GM19467 (cell line): Measurements from ENCODE around the gene ARL4D.
"Not testable (repeated sequence)": the region's sequence is repeated elsewhere in the genome, so short reads cannot be mapped to it uniquely, and the experiment has no call there.

Source experiments
- ATAC-seq: cut with Tn5 transposase; IDR thresholded peaks from one replicate; pipeline ENCODE4 v1.9.1; 2021; ENCODE audit warnings: mild to moderate bottlenecking, moderate library complexity; ENCODE audit not compliant: unreplicated experiment

ARL4D gene

DNA sequence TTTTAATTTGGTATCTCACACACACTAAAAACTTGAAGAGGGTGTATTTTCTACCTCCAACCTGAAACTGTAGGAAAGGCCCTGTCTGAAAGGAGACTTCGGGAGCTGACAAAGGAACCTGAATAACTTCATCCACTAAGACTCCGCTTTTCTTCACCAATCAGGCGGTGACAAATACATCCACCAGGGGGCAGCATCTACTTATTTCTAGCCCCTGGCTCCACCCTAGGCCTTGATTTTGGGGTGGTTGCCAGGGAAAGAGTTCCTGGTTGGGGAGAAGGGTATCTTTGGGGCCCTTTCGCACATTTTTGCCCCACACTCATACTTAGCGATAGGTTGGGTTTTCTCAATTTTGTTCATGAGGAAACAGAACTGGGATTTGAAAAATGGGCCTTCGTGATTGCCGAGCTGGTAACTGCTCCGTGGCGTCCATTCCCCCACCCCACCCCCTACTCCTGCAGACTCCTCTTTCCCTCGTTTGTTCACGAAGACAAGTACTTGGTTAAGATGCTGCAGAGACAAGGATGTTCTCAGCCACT, 4.8 kb upstream of the ARL4D start:
- no peak for ATAC-seq

GRCh38 chr17:43394696-43395095, 4.1 kb upstream of the ARL4D start:
- not testable (repeated sequence) for ATAC-seq

DNA sequence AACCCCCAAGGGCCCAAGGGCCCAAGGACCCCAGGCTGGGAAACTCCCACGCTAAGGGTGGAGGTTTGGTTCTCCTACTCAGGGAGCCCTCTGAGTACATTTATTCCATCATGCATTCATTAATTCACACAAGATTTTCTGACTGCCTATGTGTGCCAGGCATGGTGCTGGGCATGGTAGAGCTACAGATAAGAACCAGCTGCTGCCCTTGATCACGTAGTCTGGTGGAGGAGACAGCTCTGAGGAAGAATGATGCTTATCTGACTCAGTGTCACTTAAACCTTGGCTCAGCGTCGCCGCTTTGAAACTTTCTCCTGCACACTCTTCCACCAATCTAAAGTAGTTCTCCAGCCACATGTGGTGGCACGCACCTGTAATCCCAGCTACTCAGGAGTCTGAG, 3.6 kb upstream of the ARL4D start:
- no peak for ATAC-seq

DNA sequence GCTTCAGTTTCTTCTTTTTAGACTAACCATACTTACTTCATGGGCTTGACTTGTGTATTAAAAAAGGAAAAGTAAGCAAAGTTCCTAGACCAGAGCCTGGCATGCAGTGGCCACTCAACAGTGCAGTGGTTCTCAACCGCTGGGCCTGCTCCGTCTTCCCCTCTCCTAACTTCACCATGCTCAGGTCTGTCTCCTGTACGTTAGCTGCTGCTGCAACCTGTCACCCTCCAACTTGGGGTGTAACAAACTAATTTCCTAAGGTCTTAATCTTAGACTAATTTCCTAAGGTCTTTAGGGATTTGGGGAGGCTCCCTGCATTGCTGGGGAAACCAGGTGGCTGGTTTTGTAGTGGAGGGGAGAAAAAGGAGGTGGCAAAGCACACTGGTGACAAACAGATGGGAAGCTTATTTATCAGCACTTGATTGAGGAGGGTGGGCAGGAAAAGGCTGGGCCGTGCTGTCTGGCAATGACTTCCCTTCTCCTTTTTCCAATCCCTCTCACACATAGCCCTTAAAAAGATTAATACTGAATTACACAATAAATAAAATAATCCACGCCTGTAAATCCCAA, 2.2 kb upstream of the ARL4D start:
- no peak for ATAC-seq

GRCh38 chr17:43399839-43400328, 1.1 kb downstream of the ARL4D start:
- no peak for ATAC-seq

GRCh38 chr17:43400943-43401717, 2.3 kb downstream of the ARL4D start:
- ATAC-seq = no peak

GRCh38 chr17:43402078-43402477, 3.3 kb downstream of the ARL4D start:
- no peak for ATAC-seq

- no peak for ATAC-seq
Observed at GRCh38 chr17:43402567-43402966, 3.8 kb downstream of the ARL4D start.

- no peak for ATAC-seq
Observed at GRCh38 chr17:43403846-43404245, 5.1 kb downstream of the ARL4D start.

DNA sequence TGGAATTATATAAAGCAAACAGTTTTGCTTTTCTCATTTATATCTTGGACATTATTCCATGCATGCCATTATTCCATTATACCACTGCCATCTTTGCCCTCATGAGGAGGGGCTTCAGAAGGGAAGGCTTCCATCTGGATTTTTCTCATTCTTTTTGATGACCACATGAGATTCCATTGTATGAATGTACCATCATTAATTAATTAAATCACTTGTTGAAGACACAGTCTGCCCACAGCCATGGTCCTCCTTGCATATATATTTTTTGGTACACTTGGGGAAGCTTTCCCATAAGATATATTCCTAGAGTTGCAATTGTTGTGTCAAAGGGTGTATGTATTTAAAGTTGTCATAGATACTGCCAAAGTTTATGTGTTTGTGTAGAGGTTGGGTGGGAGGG, 7.1 kb downstream of the ARL4D start:
- no peak for ATAC-seq

DNA sequence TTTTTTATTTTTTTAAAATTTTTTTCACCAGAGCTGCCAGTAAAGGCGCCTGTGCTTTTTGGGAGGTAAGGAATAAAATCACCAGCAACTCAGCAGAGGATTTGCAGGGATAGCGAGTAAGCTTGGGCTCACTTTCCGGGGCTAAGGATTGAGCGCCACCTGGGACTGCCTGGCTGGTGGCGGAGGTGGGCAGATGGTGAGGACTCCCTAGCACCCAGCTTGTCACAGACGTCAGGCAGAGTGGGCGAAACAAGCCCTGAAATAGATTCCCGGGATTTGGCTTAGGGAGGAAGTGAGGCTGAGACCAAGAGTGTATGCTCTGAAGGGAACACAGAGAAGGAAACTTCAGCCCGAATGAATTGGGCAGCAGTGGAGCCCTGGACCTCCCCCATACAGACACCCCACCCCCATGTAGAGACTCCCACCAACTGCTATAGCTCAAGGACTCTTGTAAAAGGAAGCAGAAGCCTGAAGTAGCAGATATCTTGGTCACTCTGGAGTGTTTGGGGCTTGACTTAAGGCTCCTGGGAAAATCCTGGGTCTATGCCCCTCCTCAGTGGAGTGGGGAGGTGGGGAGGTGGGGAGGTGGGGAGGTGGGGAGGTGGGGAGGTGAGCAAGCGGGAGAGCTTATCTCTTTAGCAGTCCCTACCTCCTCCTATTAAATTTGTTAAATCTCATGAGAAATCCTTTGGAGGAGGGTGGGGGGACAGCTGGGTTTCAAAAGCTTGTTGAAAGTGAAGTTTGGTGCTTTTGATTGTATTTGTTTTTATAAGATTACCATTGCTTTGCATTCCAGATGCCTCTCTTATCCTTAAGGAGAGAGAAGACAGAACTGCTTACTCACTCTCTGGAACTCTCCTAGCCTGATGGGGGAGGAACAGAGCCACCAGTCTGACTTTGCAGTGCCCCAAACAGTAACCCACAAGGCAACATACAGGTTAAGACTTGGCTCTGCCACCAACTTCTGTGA, 8.2 kb downstream of the ARL4D start:
- ATAC-seq = no peak

DNA sequence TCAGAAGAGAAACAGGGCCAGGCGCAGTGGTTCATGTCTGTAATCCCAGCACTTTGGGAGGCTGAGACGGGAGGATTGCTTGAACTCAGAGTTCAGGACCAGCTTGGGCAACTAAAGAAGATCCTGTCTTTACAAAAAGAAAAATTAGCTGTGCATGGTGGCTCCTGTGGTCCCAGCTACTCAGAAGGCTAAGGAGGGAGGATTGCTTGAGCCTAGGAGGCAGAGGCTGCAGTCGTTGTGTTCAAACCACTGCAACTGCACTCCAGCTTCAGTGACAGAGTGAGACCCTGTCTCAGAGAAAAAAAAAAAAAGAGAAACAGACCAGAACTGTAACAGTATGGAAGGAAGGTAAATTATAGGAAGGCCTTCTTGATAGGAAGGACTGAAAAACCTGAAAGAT, 10.3 kb downstream of the ARL4D start:
- no peak for ATAC-seq

DNA sequence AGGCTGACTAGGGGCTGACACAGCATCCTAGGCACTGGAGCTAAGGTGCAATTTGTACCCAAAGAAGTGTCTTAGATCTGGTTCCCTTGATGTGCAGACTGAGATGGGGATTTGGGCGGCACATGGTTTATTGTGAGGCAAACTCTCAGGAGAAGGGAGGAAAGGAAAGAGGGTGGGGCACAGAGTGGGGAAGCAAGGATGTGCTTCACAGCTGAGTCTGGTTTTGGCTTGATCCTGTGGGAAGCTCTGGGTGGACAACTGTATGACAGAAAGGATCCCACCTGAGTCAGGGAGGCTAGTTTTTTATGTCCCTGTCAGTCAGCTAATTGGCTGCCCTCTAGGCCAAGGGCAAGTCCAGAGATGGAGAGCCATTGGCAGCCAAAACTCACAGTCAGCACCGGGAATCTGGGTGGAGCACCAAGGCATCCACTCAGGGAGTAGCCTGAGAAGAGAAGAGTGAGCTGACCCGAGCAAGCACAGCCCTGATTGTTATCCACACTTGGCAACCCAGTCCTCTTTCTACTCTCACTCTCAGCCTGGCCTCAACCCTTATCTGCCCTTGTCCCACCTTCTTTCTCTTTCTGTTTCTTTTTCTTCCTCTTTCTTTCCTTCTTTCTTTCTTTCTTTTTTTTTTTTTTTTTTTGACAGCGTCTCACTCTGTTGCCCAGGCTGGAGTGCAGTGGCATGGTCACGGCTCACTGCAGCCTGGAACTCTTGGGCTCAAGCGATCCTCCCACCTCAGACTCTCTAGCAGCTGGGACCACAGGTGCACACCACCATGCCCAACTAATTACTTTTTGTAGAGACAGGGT, 12.0 kb downstream of the ARL4D start:
- ATAC-seq = no peak

GRCh38 chr17:43411369-43411677, 12.5 kb downstream of the ARL4D start:
- ATAC-seq = no peak

DNA sequence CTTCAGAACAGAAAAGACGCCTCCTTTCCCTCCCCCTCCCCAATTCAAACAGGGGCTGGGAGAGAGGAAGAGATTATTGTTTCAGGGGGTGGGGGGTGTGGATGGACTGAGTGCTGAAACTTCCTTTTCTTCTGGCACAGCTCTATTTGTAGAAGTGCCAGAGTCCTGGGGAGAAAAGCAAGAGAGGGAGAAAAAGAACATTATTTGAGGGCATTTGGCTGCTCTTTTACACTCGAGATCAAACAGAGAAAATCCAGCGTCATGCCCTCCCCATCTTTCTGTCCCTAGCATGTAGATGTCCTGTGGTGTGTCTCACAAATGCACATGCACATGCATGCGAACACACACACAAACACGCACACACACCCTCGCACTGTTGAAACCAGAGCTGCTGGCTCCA, 13.0 kb downstream of the ARL4D start:
- no peak for ATAC-seq

- ATAC-seq = no peak
Observed at GRCh38 chr17:43412166-43412565, 13.4 kb downstream of the ARL4D start.

GRCh38 chr17:43416998-43417890, 18.5 kb downstream of the ARL4D start:
- ATAC-seq = no peak

GRCh38 chr17:43418441-43419374, 19.9 kb downstream of the ARL4D start:
- ATAC-seq = no peak
